HG03045 (cell line): Measurements from ENCODE around the gene ANO2.

Source experiments
- ATAC-seq: cut with Tn5 transposase; IDR thresholded peaks from one replicate; pipeline ENCODE4 v1.9.1; 2021; ENCODE audit warnings: mild to moderate bottlenecking, moderate library complexity; ENCODE audit not compliant: unreplicated experiment

ANO2 gene

DNA sequence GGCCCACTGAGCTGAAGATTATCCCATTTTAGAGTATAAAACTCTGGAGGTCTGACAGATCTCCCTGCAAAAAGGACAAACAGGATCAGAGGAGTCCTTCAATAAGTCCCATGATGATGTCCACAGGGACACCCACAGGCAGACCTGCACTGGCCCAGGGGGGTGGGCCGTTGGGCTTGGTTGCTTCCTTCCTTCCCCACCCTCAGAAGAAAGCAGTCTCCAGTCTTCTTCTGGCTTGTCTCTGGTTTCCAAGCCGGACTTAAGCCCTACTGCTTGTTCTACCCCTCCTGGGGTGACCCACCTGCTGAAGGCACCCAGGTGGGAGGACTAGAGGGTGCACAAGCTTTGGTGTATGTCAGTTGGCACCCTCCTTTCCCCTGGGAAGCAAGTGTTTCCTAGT lies 209.0 kb downstream of the ANO2 start:
- ATAC-seq: no peak

DNA sequence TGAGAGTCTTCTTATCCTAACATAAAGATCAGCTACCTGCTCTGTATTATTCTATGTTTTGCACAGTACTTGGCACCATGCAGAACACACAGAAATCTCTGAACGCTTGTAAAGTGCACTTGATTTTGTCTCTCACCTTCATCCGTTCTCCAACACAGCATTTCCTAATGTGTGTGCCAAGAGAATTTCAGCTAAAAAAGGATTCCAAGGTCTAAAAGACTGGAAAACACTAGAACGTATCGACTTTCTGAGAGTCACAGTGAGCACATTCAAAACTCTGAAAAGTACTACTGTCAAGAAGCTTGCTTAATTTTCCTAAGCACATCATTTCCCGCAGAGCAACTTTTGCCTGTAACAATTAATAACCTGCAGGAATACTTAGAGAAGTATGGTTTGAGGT lies 211.1 kb downstream of the ANO2 start:
- ATAC-seq: no peak

- ATAC-seq: no peak
Observed at GRCh38 chr12:5733136-5733755, 211.8 kb downstream of the ANO2 start.

GRCh38 chr12:5730962-5731361 lies 214.1 kb downstream of the ANO2 start:
- ATAC-seq: no peak

- ATAC-seq: no peak
Observed at GRCh38 chr12:5723711-5724252, 221.3 kb downstream of the ANO2 start.

DNA sequence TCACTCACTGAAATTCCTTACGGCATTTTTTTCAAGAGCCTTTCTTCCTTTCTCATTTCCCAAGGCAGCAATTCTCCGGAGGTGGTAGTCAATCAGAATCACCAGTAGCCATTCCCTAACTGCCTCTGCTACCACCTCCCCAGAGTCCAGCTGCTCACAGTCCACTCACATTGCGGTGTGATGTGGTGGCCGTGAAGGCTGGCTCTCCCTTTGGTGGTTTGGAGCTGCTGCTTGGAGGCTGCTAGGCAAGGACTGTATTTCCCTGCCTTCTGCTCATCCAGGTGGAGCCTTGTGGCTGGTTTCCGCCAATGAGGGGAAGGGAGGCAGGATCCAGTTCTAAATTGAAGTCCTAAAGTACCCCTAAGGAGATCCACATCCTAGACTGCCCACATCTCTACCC lies 222.0 kb downstream of the ANO2 start:
- ATAC-seq: no peak

DNA sequence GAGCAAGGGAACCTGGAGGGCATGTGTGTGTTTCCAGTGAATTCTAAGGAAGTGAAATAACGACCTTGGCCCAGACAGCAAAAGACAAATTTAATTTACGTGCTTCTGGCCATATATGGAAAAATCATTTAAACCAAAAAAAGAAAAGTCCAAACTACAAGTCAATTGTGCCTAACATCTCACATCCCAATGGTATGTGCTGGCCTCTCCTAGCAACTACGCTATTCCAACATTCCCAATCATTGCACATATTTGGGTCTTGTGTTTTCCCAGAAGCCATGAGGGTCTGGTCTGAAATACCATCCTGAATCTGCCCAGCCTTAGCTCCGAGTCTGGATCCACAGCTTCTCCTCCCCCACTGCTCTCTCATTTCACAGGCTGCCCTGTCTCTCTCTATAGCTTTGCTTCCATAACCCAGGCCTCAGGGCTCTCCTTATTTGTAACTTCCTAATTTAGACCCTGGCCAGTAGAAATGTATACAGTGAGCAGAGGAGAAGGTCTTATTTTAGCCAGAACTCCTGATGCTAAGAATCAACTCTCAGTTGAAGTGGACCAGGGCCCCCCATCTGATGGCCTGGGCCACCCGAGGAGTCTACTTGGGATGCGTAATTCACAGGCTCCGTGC lies 224.6 kb downstream of the ANO2 start:
- no peak for ATAC-seq

- no peak for ATAC-seq
Observed at GRCh38 chr12:5718680-5719079, 226.4 kb downstream of the ANO2 start.

DNA sequence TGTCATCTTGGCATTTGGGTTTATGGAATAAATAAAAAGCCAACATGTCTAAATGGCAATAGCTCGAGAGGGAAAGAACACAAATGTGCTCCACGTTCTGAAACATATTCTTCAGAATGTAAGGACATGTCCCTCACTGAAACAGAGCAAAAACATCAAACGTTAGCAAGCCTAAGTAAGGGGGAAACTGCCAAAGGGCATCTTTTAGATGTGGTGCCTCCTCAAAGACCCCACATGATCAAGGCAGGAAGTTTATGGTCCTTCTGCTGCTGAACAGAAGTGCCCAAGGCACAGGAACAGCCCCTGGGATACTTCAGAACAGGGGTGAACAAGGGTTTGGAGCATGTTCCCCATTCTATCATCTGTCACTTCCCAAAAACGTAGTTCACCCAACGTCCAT lies 227.0 kb downstream of the ANO2 start:
- ATAC-seq: no peak

- ATAC-seq: no peak
Observed at GRCh38 chr12:5716976-5717375, 228.1 kb downstream of the ANO2 start.

GRCh38 chr12:5716201-5716600 lies 228.9 kb downstream of the ANO2 start:
- ATAC-seq: no peak

GRCh38 chr12:5715021-5715420 lies 230.0 kb downstream of the ANO2 start:
- ATAC-seq: no peak

DNA sequence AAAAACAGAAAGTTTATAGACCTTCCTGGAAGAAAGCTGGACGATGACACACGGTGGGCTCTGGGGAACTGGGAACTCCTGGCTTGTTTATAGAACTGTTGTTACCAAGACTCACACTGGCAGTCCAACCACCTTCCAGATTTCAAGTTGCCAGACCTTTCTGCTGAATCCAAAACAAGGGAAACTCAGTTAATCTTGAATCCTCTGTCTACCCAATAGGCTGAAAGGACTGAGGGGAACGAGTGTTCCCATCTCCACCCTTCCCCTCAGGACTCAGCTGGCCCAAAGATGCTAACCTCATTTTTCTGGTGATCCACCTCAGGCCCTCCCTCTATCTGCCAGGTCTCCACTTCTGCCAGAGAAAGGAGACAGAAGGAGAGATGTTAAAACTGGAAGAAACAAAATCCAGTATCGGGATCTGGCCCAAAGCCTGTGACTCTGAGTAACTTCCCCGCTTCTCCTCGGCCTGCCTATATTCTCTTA lies 231.4 kb downstream of the ANO2 start:
- ATAC-seq: no peak

- no peak for ATAC-seq
Observed at GRCh38 chr12:5710260-5710878, 234.7 kb downstream of the ANO2 start.

DNA sequence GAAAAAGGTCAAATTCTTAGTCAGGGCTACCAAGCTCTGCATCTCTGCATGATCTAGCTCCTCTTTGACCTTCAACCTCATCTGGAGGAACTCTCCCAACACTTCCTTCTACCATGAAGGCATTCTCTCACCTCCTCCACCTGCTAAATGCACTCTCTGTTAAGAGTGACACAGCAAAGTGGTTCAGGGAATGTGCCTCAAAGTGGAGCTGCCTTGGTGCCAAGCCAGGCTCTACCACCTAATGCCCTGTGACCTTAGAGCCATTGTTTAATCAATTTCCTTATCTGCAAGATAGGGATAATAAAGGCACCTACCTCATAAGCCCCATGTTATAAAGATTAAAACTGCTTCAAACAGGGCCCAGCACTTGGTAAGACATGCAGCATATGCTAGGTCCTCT lies 236.7 kb downstream of the ANO2 start:
- ATAC-seq: no peak

DNA sequence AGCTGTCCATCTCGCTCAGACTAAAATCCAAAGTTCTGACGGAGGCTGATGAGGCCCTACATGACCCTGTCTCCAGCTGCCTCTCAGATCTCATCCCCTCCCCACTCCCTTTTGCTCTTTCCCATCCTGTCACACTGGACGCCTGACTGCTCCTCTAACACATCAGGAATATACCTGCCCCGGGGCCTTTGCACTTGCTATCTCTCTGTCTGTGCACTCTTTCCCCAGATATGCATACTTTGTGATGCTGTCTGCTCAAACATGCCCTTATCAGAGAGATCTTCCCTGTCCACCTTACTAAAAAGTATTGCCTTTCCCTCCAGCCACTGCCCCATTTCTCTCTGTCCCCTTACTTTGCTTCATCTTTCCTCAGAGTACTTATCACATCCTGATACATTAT lies 238.8 kb downstream of the ANO2 start:
- ATAC-seq: no peak

- no peak for ATAC-seq
Observed at GRCh38 chr12:5705791-5706190, 239.3 kb downstream of the ANO2 start.

- ATAC-seq: no peak
Observed at GRCh38 chr12:5694759-5695409, 250.2 kb downstream of the ANO2 start.

- ATAC-seq: no peak
Observed at GRCh38 chr12:5692850-5693249, 252.2 kb downstream of the ANO2 start.

- ATAC-seq: no peak
Observed at GRCh38 chr12:5691943-5692342, 253.1 kb downstream of the ANO2 start.

- ATAC-seq: no peak
Observed at GRCh38 chr12:5690240-5690639, 254.8 kb downstream of the ANO2 start.

GRCh38 chr12:5689773-5690172 lies 255.3 kb downstream of the ANO2 start:
- no peak for ATAC-seq
